HEK293 (cell line): ENCODE results near the gene SMPD3.

Experiments used
- CTCF ChIA-PET: fragments of 350-600 bp; formaldehyde crosslinking; extraction: SDS; loops from one replicate; lab custom pipeline; 2021; ENCODE audit warnings: antibody characterized with exemption; lab: Yijun Ruan, JAX
- POLR2A ChIA-PET: fragments of 300-600 bp; formaldehyde crosslinking; extraction: SDS; loops from one replicate; lab custom pipeline; 2020; ENCODE audit warnings: antibody characterized with exemption, inconsistent platforms; lab: Yijun Ruan, JAX
- H3K27ac ChIP-seq: fragments of 200-500 bp; sonication (Bioruptor generic); 2 replicates; pipeline ENCODE4 v1.5.1; 2014; ENCODE audit warnings: low read depth, low read length, control low read depth, inconsistent platforms; ENCODE audit errors: extremely low read depth
- H3K36me3 ChIP-seq, 2 experiments: fragments of 200-500 bp in 1 of 2; sonication (Bioruptor generic) in 1 of 2; 1 replicate in 1 of 2; 2 replicates in 1 of 2; pipeline ENCODE4 v1.5.1; 2014 to 2017; ENCODE audit warnings: inconsistent platforms in 2 of 2, low read length in 2 of 2; ENCODE audit not compliant: control insufficient read depth in 2 of 2, insufficient read depth in 1 of 2
- H3K4me1 ChIP-seq: fragments of 200-500 bp; sonication (Bioruptor generic); 2 replicates; pipeline ENCODE4 v1.5.1; 2014; ENCODE audit warnings: mild to moderate bottlenecking, low read length, inconsistent platforms; ENCODE audit not compliant: control insufficient read depth, insufficient read depth
- H3K4me3 ChIP-seq: 2 replicates; pipeline ENCODE4 v1.5.1; 2011; ENCODE audit warnings: low read depth, mild to moderate bottlenecking, control low read depth, low read length, moderate library complexity
- H3K9me3 ChIP-seq: fragments of 200-500 bp; sonication (Bioruptor generic); 2 replicates; pipeline ENCODE4 v1.5.1; 2014; ENCODE audit warnings: low read depth, low read length, inconsistent platforms; ENCODE audit not compliant: control insufficient read depth, insufficient read depth
- GLIS1 ChIP-seq: fragments of 450-650 bp; formaldehyde crosslinking; IDR thresholded peaks from 2 replicates; pipeline ENCODE4 v1.5.1; 2016; ENCODE audit warnings: missing biosample characterization, missing genetic modification characterization
- PRDM10 ChIP-seq: fragments of 450-650 bp; formaldehyde crosslinking; IDR thresholded peaks from 2 replicates; pipeline ENCODE4 v1.5.1; 2016; ENCODE audit warnings: missing biosample characterization, missing genetic modification characterization
- WT1 ChIP-seq: fragments of 450-650 bp; formaldehyde crosslinking; IDR thresholded peaks from 2 replicates; pipeline ENCODE4 v1.5.1; 2016; ENCODE audit warnings: missing biosample characterization, missing genetic modification characterization
- ZFP3 ChIP-seq: fragments of 450-650 bp; formaldehyde crosslinking; IDR thresholded peaks from 2 replicates; pipeline ENCODE4 v1.5.1; 2016; ENCODE audit warnings: low read depth, missing biosample characterization, missing genetic modification characterization
- ZNF274 ChIP-seq, 2 experiments: fragments of 200-500 bp in 1 of 2; fragments of 450-650 bp in 1 of 2; sonication (Bioruptor generic) in 1 of 2; formaldehyde crosslinking in 1 of 2; IDR thresholded peaks; 2 replicates each; pipeline versions ENCODE4 v1.5.1 to v1.6.1; 2014 to 2016; ENCODE audit warnings: borderline replicate concordance in 1 of 2, inconsistent platforms in 1 of 2, low read length in 1 of 2, missing biosample characterization in 1 of 2, missing genetic modification characterization in 1 of 2
- ZNF362 ChIP-seq: fragments of 450-650 bp; formaldehyde crosslinking; IDR thresholded peaks from 2 replicates; pipeline ENCODE4 v1.5.1; 2016; ENCODE audit warnings: missing biosample characterization, missing genetic modification characterization
- ZNF391 ChIP-seq: fragments of 450-650 bp; formaldehyde crosslinking; IDR thresholded peaks from 2 replicates; pipeline ENCODE4 v1.5.1; 2016; ENCODE audit warnings: low read depth, missing biosample characterization, missing genetic modification characterization, borderline replicate concordance
- ZNF521 ChIP-seq: fragments of 450-650 bp; formaldehyde crosslinking; IDR thresholded peaks from 2 replicates; pipeline ENCODE4 v1.5.1; 2017; ENCODE audit warnings: missing biosample characterization, mild to moderate bottlenecking, missing genetic modification characterization
- ZNF529 ChIP-seq: fragments of 450-650 bp; formaldehyde crosslinking; IDR thresholded peaks from 2 replicates; pipeline ENCODE4 v1.5.1; 2017; ENCODE audit warnings: missing genetic modification characterization, missing biosample characterization; ENCODE audit not compliant: insufficient replicate concordance
- ZNF791 ChIP-seq: fragments of 450-650 bp; formaldehyde crosslinking; IDR thresholded peaks from 2 replicates; pipeline ENCODE4 v1.5.1; 2016; ENCODE audit warnings: missing biosample characterization, missing genetic modification characterization

The SMPD3 gene

GRCh38 chr16:68348639-68349445 lies 99.5 kb downstream of the SMPD3 start:
- TF ChIP-seq ZNF391 (no peak), ZNF521 (tag by site-specific recombination) (no peak), ZFP3 (no peak), ZNF362 (tag by site-specific recombination) (0 out of 2 replicates have a peak, but pooled peaks have one; percentile 16), ZNF274 (IDR thresholded peaks at IDR 0.05; ENCODE audit: low read length) (no peak), ZNF274 (tag by site-specific recombination; IDR thresholded peaks at IDR 0.05; ENCODE audit: borderline replicate concordance) (no peak)
- CTCF ChIA-PET, result interaction anchor here (0.7 kb wide), 1 partner anchor 18 kb away, joined by 3 read pairs; no protein-coding TSS in a partner anchor
- no peaks in the 10 kb centered on the region for H3K4me1 ChIP-seq
- POLR2A ChIA-PET, result no interaction called here
- H3K36me3 ChIP-seq, result peaks cover 13 to 95% of the 10 kb centered on the region in 2 experiments; a peak in 2 of 3 replicates
- H3K27ac ChIP-seq, result no peak overlapping the region
- no peaks in the 10 kb centered on the region for H3K9me3 ChIP-seq
- no peak overlapping the region for H3K4me3 ChIP-seq

- Histone ChIP-seq H3K4me1 (no peaks in the 10 kb centered on the region), H3K27ac (no peak overlapping the region), H3K9me3 (no peaks in the 10 kb centered on the region), H3K36me3 (peaks cover 14 to 94% of the 10 kb centered on the region in 2 experiments; a peak in 2 of 3 replicates), H3K4me3 (no peak overlapping the region)
- ChIA-PET CTCF (interaction anchor here (1.8 kb wide), 1 partner anchor 19 kb away, joined by 7 read pairs; no protein-coding TSS in a partner anchor), POLR2A (no interaction called here)
- TF ChIP-seq WT1 (tag by site-specific recombination), result no peak
- 0 out of 2 replicates have a peak, but pooled peaks have one; percentile 18 for TF ChIP-seq GLIS1 (tag by site-specific recombination)
- peak; percentile 62; the same call in 1 of the 2 replicates for TF ChIP-seq PRDM10
These were observed 100.7 kb downstream of the SMPD3 start for GRCh38 chr16:68347605-68348004.

- H3K4me1 ChIP-seq, result no peaks in the 10 kb centered on the region
These were observed 101.3 kb downstream of the SMPD3 start for GRCh38 chr16:68346892-68347480.

More at GRCh38 chr16:68346892-68347480, 101.3 kb downstream of the SMPD3 start:
- ChIA-PET POLR2A (no interaction called here), CTCF (interaction anchor here (1.8 kb wide), 1 partner anchor 18 kb away, joined by 7 read pairs; no protein-coding TSS in a partner anchor)
- peaks cover 15 to 93% of the 10 kb centered on the region in 2 experiments; a peak in 2 of 3 replicates for H3K36me3 ChIP-seq
- no peak overlapping the region for H3K27ac ChIP-seq
- H3K4me3 ChIP-seq, result no peak overlapping the region
- no peaks in the 10 kb centered on the region for H3K9me3 ChIP-seq
- TF ChIP-seq ZNF529 (tag by site-specific recombination) (no peak), ZNF791 (no peak)
